Transverse colon (tissue), 4 donors: ENCODE results near the gene RMND1. TPM values are rescaled to one million over a fixed set of nuclear protein-coding genes. Genes with fewer than 3 reads are reported as not detected.
A peak's percentile ranks its signal among the peaks of the same experiment; 100 is the strongest.

ENCODE experiments used
- DNase-seq: peaks from one replicate; pipeline ENCODE4 v3.0.0-alpha.2; 2019
- H3K27ac ChIP-seq, 4 donors: fragments of 200-600 bp; sonication (generic); 2 replicates each; pipeline ENCODE4 v1.5.1; 2016 to 2018; ENCODE audit warnings: inconsistent platforms in 4 of 4
- H3K27me3 ChIP-seq: fragments of 200-600 bp; sonication (generic); 2 replicates; pipeline ENCODE4 v1.5.1; 2017; ENCODE audit warnings: inconsistent platforms
- H3K36me3 ChIP-seq, 4 donors: fragments of 200-600 bp; sonication (generic); 2 replicates each; pipeline ENCODE4 v1.5.1; 2017 to 2019; ENCODE audit warnings: inconsistent platforms in 4 of 4
- H3K4me1 ChIP-seq, 4 donors: fragments of 200-600 bp; sonication (generic); 2 replicates each; pipeline ENCODE4 v1.5.1; 2017 to 2020; ENCODE audit warnings: inconsistent platforms in 4 of 4
- H3K4me3 ChIP-seq, 4 donors: fragments of 200-600 bp; sonication (generic); 1 replicate in 1 of 4; 2 replicates in 3 of 4; pipeline versions ENCODE4 v1.5.1 to v1.6.1; 2017 to 2019; ENCODE audit warnings: inconsistent platforms in 4 of 4
- H3K9me3 ChIP-seq, 2 donors: fragments of 200-600 bp; sonication (generic); 2 replicates each; pipeline ENCODE4 v1.5.1; 2017 to 2019; ENCODE audit warnings: inconsistent platforms in 2 of 2
- EP300 ChIP-seq: sonication (generic); formaldehyde crosslinking; IDR thresholded peaks from one replicate; pipeline ENCODE4 v1.6.1; 2017; ENCODE audit warnings: antibody characterized with exemption, low read depth
- POLR2A ChIP-seq: fragments of 450-650 bp; IDR thresholded peaks from one replicate; pipeline ENCODE4 v1.6.1; 2016; ENCODE audit warnings: antibody characterized with exemption, mild to moderate bottlenecking, moderate library complexity
- POLR2AphosphoS5 ChIP-seq, 3 donors: sonication (generic); formaldehyde crosslinking; IDR thresholded peaks; one replicate each; pipeline ENCODE4 v1.6.1; 2016; ENCODE audit warnings: antibody characterized with exemption in 3 of 3
- WGBS, 2 donors: methylation state at CpG; one replicate each; pipeline ENCODE4 v1.1.5; 2018; ENCODE audit warnings: low coverage in 1 of 2; 5-methylcytosine and 5-hydroxymethylcytosine counted together
- in situ Hi-C, 4 donors: fragments of 200-750 bp; cut with MboI; loops; one replicate each; pipeline versions ENCODE4 v1.15.0 to v1.15.1; 2017; ENCODE audit warnings: low sequenced_read_pairs in 3 of 4, low pct_ligation_motif_present in 1 of 4, low pct_unique_long_range_greater_than_20kb in 1 of 4
- intact Hi-C: fragments of 100-400 bp; cut with DNase I; formaldehyde crosslinking; loops from one replicate; pipeline ENCODE4 v1.15.1; 2023; ENCODE audit warnings: low total_unique reads
- total RNA-seq, 4 donors: library from RNA; depleted of rRNA; stranded (reverse); fragments of >200 nt; gene quantifications; one replicate each; pipeline ENCODE4 v1.1.0, GENCODE V29; 2016
- TF ChIP-seq, protein P1 (sequence below), 5 experiments: fragments of 200-600 bp in 3 of 5; fragments of 450-650 bp in 2 of 5; sonication (generic) in 3 of 5; IDR thresholded peaks; 1 replicate in 2 of 5; 2 replicates in 3 of 5; pipeline ENCODE4 v1.5.1; 2016 to 2017; ENCODE audit warnings: antibody characterized with exemption in 5 of 5, inconsistent platforms in 3 of 5, mild to moderate bottlenecking in 2 of 5, moderate library complexity in 1 of 5

The RMND1 gene
- total RNA-seq, 4 donors from 2014 or later: 5.6 to 29.2 (median 17.5) TPM

DNA sequence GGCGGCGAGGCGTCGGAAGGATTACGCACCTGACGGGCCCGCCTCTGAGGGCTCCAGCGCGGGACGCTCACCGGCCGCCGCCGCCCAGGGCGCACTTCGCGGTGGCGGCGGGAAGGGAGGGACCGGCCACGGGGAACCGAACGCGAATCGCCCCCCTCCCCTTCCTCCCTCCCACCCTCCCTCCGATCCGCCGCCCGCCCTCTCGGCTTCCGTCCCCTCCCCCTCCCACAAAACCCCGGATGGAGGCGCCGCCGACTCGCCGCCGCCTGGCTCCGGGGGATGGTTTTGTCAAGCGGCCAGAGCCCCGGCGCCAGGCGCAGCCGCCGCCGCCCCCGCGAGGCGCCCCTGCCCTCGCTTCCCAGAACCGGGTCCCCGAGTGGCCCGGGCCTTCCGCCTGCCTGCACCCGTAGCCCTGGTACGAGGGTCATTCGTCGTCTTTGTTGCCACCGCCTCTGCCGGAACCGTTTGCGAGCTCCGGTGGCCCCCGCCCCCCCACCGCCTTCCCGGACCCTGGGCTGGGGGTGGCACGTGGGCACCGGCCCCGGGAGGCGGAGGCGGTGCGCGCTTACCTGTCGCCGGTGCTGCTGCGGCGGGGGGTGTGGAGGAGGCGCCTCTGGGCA lies 61.0 kb downstream of the RMND1 start:
- intact Hi-C loops: loop anchor here (10.0 kb wide), 1 partner anchor 54 kb away; no protein-coding TSS in a partner anchor
- 1% methylated on average over 22 of the region's 78 CpGs; no CpG with 5 or more reads in 1 of the 2 donors for WGBS, 2 donors
- Histone ChIP-seq H3K36me3 (no peaks in the 10 kb centered on the region), H3K9me3 (no peaks in the 10 kb centered on the region), H3K4me1 (peaks cover 16 to 58% (median 29%) of the 10 kb centered on the region in 4 donors), H3K4me3 (peak overlapping the region; percentile 90 to 98 (median 96)), H3K27me3 (no peaks in the 10 kb centered on the region), H3K27ac (peak overlapping the region; percentile 97 to 100 (median 100))
- in situ Hi-C loops: no loop called here
- peak; percentile 70 for TF ChIP-seq POLR2A
- no peak for TF ChIP-seq POLR2AphosphoS5 (IDR thresholded peaks at IDR 0.05)
- DNase-seq: peak; percentile 83

DNA sequence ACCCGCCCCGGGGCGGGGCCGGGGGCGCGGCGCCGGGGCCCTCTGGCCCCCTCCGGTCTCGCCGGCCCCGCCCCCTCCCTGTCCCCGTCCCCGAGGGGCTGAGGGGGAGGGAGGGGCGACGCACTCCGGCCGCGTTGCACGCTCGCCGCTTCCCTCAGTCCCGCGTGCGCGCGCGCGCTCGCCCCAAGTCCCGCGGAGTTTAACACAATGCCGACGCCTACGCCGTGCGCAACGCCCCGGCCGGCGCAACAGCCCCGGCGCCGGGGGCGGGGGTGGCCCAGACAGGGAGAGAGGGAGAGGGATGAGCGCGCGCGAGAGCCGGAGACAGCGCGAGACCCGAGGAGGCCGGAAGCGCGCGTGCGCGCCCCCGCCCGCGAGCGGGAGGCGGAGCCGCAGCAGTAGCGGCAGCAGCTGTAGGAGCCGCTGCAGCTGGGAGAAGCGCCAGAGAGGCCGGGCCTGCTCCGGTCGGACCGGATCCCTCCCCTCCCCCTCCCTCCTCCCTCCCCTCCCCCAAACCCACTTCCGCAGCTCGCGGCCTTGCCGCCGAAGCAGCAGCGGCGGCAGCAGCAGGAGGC lies 61.6 kb downstream of the RMND1 start:
- H3K27ac ChIP-seq: peak overlapping the region; percentile 97 to 100 (median 100)
- peak; percentile 97 for DNase-seq
- H3K36me3 ChIP-seq: no peaks in the 10 kb centered on the region
- no peaks in the 10 kb centered on the region for H3K9me3 ChIP-seq
- no peaks in the 10 kb centered on the region for H3K27me3 ChIP-seq
- TF ChIP-seq, protein P1, sequence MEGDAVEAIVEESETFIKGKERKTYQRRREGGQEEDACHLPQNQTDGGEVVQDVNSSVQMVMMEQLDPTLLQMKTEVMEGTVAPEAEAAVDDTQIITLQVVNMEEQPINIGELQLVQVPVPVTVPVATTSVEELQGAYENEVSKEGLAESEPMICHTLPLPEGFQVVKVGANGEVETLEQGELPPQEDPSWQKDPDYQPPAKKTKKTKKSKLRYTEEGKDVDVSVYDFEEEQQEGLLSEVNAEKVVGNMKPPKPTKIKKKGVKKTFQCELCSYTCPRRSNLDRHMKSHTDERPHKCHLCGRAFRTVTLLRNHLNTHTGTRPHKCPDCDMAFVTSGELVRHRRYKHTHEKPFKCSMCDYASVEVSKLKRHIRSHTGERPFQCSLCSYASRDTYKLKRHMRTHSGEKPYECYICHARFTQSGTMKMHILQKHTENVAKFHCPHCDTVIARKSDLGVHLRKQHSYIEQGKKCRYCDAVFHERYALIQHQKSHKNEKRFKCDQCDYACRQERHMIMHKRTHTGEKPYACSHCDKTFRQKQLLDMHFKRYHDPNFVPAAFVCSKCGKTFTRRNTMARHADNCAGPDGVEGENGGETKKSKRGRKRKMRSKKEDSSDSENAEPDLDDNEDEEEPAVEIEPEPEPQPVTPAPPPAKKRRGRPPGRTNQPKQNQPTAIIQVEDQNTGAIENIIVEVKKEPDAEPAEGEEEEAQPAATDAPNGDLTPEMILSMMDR (IDR thresholded peaks at IDR 0.05): peak in 1 of 5 experiments; percentile 18
- no peak for TF ChIP-seq EP300
- TF ChIP-seq POLR2A: no peak
- TF ChIP-seq POLR2AphosphoS5 (IDR thresholded peaks at IDR 0.05): peak; percentile 92 to 93 (median 92)
- 1% methylated on average over 40 of the region's 79 CpGs; no CpG with 5 or more reads in 1 of the 2 donors for WGBS, 2 donors
- peaks cover 16 to 54% (median 29%) of the 10 kb centered on the region in 4 donors for H3K4me1 ChIP-seq
- in situ Hi-C loops (no loop called here), intact Hi-C loops (loop anchor here (10.0 kb wide), 1 partner anchor 54 kb away; no protein-coding TSS in a partner anchor)
- peak overlapping the region; percentile 90 to 98 (median 96) for H3K4me3 ChIP-seq

DNA sequence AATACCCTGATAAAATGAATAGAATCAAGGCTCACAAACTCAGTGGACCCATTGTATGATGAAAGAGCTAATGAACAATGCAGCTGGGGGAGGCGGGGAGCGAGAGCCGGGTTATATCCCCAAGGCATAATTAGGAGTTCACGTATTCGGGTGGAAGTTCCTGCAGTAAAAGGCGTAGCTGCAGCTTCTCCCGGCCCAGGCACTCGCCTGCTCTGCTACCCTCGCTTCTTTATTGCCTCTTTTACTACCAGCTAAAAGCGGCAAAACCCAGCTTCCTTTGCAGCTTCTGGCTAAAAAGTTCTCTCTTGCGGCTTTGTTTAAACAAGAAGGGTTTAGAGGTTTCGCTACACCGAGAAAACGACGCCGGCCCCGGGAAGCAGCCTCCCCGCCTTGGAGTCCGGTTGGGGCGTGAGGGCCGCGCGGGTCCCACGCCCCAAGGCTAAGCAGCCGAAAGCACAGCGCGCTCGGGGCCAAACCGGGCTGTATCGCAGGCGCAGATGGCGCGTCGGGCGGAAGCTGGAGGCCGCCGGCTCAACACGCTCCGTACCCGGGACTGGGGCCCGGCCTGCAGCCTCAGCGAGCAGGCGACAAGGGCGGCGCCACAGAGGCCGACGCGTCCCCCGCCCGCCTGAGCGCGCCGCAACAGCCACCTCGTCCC lies 62.2 kb downstream of the RMND1 start:
- in situ Hi-C loops (no loop called here), intact Hi-C loops (loop anchor here (10.0 kb wide), 1 partner anchor 55 kb away; no protein-coding TSS in a partner anchor)
- Histone ChIP-seq H3K27ac (peak overlapping the region; percentile 97 to 100 (median 100)), H3K36me3 (no peaks in the 10 kb centered on the region), H3K4me3 (peak overlapping the region; percentile 88 to 98 (median 96)), H3K4me1 (peaks cover 16 to 51% (median 29%) of the 10 kb centered on the region in 4 donors), H3K9me3 (no peaks in the 10 kb centered on the region), H3K27me3 (no peaks in the 10 kb centered on the region)
- WGBS, 2 donors: 1% methylated on average over 43 of the region's 54 CpGs; no CpG with 5 or more reads in 1 of the 2 donors
- DNase-seq: peak; percentile 74
- TF ChIP-seq EP300 (no peak), POLR2A (peak; percentile 78), POLR2AphosphoS5 (IDR thresholded peaks at IDR 0.05) (peak; percentile 78 to 83 (median 80))
- TF ChIP-seq, protein P1 (IDR thresholded peaks at IDR 0.05): no peak

DNA sequence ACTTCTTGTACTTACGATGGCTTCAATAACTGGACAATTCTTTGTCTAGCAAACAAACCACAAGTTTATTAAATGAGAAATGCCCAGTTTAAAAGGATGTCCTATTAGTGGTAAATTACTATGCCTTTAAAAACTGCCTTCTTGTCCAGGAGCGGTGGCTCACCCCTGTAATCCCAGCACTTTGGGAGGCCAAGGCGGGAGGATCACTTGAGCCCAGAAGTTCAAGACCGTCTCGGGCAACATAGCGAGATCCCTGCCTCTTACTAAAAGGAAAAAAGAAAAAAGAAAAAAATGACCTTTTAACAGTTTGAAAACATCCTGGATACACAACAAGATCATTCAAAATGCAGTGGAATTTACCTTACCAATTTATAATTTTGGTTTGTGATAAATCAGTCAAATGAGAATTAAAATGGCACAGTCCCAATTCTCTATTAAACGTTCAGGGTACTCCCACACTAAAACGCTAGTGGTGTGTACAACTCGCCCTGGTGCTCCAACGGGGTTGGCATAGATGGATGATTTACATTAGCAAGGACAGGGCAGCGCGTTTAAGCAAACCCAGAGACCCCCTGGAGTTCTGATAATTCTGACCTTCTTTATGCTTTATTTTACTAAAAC lies 62.8 kb downstream of the RMND1 start:
- TF ChIP-seq POLR2AphosphoS5 (IDR thresholded peaks at IDR 0.05): no peak
- TF ChIP-seq POLR2A: no peak
- TF ChIP-seq EP300: no peak
- TF ChIP-seq, protein P1 (IDR thresholded peaks at IDR 0.05): no peak
- no peak for DNase-seq
- Histone ChIP-seq H3K4me3 (peak overlapping the region; percentile 88 to 98 (median 96)), H3K36me3 (no peaks in the 10 kb centered on the region), H3K27ac (peak overlapping the region; percentile 97 to 100 (median 100)), H3K9me3 (no peaks in the 10 kb centered on the region), H3K27me3 (no peaks in the 10 kb centered on the region), H3K4me1 (peaks cover 13 to 45% (median 29%) of the 10 kb centered on the region in 4 donors)
- in situ Hi-C loops: no loop called here
- 22 to 25% methylated on average over 12 of the region's 12 CpGs for WGBS, 2 donors
- intact Hi-C loops: no loop called here
